Activated CD4-positive, alpha-beta T cell treated with anti-CD3 and anti-CD28 coated beads for 1 hour (primary cell): ENCODE measurements around the gene WRNIP1.

ENCODE experiments used
- DNase-seq: peaks from one replicate; pipeline ENCODE4 v3.0.0-alpha.2; 2020

WRNIP1 gene

GRCh38 chr6:2810092-2810671, 45.0 kb downstream of the WRNIP1 start:
- DNase-seq, result no peak

- DNase-seq, result no peak
Observed at GRCh38 chr6:2812695-2813094, 47.5 kb downstream of the WRNIP1 start.

- DNase-seq, result no peak
Observed at GRCh38 chr6:2816158-2816557, 51.0 kb downstream of the WRNIP1 start.

GRCh38 chr6:2817903-2818443, 52.8 kb downstream of the WRNIP1 start:
- DNase-seq, result no peak

GRCh38 chr6:2818593-2818992, 53.4 kb downstream of the WRNIP1 start:
- DNase-seq, result no peak

- no peak for DNase-seq
Observed at GRCh38 chr6:2819115-2819514, 53.9 kb downstream of the WRNIP1 start.

DNA sequence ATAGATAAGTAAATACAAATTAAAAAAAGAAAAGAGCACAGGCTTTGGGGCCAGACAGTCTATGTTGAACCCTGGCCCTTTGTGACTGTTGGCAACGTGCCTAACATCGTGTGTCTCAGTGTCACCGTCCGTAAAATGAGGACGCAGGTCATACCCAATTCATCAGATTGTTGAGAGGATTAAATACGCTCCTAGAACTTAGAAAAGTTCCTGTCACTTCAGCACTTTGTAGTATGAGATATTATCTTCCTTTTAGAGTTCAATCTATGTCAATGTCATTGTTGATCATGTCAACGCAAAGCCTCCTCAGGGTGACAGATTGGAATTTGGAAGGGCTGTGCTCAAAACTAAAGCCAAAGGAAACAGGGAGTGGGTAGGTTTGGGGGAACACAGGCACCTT, 54.8 kb downstream of the WRNIP1 start:
- no peak for DNase-seq

DNA sequence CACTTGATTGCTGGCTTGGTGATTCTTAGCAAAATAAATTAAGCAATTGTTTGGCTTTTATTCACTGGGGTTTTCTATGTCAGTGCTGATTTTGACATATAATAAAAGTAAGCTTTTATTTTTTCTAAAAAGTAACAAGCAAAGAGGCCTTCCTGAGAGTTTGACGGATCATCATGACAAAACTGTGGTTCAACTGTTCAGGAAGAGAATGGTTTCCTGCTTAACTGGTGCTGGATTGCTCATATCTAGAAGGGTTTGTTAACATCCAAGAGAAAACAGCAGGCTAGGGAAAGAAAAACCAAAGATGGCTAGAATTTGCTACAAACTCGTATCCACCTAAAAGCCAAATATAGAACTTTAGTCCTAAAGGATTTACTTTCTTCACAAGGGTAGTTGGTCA, 55.2 kb downstream of the WRNIP1 start:
- DNase-seq, result no peak

- no peak for DNase-seq
Observed at GRCh38 chr6:2821554-2821953, 56.4 kb downstream of the WRNIP1 start.

DNA sequence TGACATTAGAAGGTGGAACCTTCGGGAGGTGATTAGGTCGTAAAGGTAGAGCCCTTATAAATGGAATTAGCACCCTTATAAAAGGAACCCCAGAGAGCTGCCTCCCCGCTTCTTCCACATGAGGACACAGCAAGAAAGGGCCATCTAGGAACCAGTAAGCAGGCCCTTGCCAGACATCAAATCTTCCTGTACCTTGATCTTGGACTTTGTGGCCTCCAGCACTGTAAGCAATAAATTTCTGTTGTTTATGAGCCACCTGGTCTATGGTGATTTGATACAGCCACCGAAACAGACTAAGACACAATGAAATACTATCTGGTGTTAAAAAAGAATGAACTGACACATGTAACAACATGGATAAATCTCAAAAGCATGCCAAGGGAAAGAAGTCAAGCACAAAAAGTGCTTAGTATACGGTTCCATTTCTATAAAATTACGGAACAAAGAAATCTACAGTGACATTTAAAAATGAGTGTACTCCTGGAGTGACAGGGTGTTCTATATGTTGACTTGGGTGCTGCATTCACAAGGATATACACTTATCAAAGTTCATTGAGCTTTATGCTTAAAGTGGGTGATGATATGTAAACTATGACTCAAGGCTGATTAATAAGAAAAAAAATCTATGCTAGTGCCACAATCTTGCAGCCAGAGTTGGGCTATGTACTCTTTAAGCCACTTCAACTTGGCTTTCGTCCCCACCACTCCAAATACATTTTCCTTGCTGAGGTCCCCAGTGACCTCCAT, 58.1 kb downstream of the WRNIP1 start:
- DNase-seq, result no peak

GRCh38 chr6:2826131-2826530, 60.9 kb downstream of the WRNIP1 start:
- no peak for DNase-seq

- no peak for DNase-seq
Observed at GRCh38 chr6:2827142-2827541, 61.9 kb downstream of the WRNIP1 start.

- DNase-seq, result no peak
Observed at GRCh38 chr6:2828629-2829028, 63.4 kb downstream of the WRNIP1 start.

DNA sequence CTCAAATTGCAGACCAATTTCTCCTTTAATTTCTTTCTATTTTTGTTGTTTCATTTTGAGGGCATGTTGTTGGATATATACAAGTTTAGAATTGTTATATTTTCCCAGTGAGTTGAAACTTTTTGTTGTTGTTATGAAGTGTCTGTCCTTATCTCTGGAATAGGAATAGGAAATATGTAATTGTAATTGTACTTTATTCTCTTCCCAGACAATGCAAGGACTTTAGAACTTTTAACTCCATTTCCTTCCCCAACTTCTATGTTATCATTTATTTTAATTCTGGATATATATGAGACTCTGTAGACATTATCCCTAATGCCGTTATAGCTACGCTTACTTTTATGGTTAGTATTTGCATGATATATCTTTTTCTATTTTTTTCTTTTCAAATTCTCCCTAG, 64.1 kb downstream of the WRNIP1 start:
- no peak for DNase-seq

GRCh38 chr6:2830183-2830582, 65.0 kb downstream of the WRNIP1 start:
- DNase-seq, result no peak

GRCh38 chr6:2831392-2831791, 66.2 kb downstream of the WRNIP1 start:
- DNase-seq, result no peak

DNA sequence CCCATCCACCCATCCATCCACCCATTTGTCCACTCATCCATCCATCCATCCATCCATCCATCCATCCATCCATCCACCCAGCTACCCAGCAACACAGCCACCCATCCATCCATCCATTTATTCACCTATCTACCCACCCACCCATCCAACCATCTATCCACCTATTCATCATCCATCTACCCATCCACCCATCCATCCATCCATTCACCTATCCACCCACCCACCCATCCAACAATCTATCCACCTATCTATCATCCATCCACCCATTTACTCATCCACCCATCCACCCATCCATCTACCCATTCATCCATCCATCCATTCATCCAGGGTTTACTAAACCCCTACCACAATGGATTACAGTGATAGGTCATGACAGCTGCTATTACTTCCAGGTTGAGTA, 69.1 kb downstream of the WRNIP1 start:
- DNase-seq, result no peak
